Measurements from ENCODE around the gene MDH1B. TPM values are rescaled to one million over a fixed set of nuclear protein-coding genes. Genes with fewer than 3 reads are reported as not detected.

Gene MDH1B
- total RNA-seq, 1 experiment from 2014 or later, result 1.9 TPM

- Mint-ChIP-seq H3K36me3 (no peaks in the 10 kb centered on the region), H3K4me3 (no peak overlapping the region), H3K27ac (no peak overlapping the region), H3K27me3 (ENCODE audit: low read depth) (no peaks in the 10 kb centered on the region), H3K4me1 (no peaks in the 10 kb centered on the region), H3K9me3 (no peaks in the 10 kb centered on the region)
- ATAC-seq, result no peak
- no peak for DNase-seq (ENCODE audit: low spot score)
- no peak for TF ChIP-seq ZSCAN18 (CRISPR knock-in tag; IDR thresholded peaks at IDR 0.05)
- TF ChIP-seq NFE2L1 (CRISPR knock-in tag; IDR thresholded peaks at IDR 0.05), result no peak
- no peak for TF ChIP-seq ARID4B (CRISPR knock-in tag; IDR thresholded peaks at IDR 0.05; ENCODE audit: borderline replicate concordance)
- no peak for TF ChIP-seq FOXP1 (CRISPR knock-in tag; IDR thresholded peaks at IDR 0.05; ENCODE audit: borderline replicate concordance)
- no peak for TF ChIP-seq ESRRA (CRISPR knock-in tag; IDR thresholded peaks at IDR 0.05; ENCODE audit: borderline replicate concordance)
- no peak for TF ChIP-seq JUN (CRISPR knock-in tag; IDR thresholded peaks at IDR 0.05)
- TF ChIP-seq RELA (CRISPR knock-in tag; IDR thresholded peaks at IDR 0.05; ENCODE audit: borderline replicate concordance), result no peak
- TF ChIP-seq ZNF671 (CRISPR knock-in tag; IDR thresholded peaks at IDR 0.05), result no peak
- TF ChIP-seq FOXP4 (CRISPR knock-in tag; IDR thresholded peaks at IDR 0.05), result no peak
- no peak for TF ChIP-seq SMAD3 (CRISPR knock-in tag; IDR thresholded peaks at IDR 0.05; ENCODE audit: borderline replicate concordance)
- TF ChIP-seq ZNF232 (CRISPR knock-in tag; IDR thresholded peaks at IDR 0.05), result no peak
- TF ChIP-seq ETV6 (CRISPR knock-in tag; IDR thresholded peaks at IDR 0.05), result no peak
- TF ChIP-seq PREB (CRISPR knock-in tag; IDR thresholded peaks at IDR 0.05; ENCODE audit: borderline replicate concordance), result no peak
- TF ChIP-seq CTCF (IDR thresholded peaks at IDR 0.05), result no peak
- TF ChIP-seq ELF4 (CRISPR knock-in tag; IDR thresholded peaks at IDR 0.05; ENCODE audit: low read depth), result no peak
- TF ChIP-seq SOX15 (CRISPR knock-in tag; IDR thresholded peaks at IDR 0.05), result no peak
- no peak for TF ChIP-seq SP1 (CRISPR knock-in tag; conservative IDR thresholded peaks at IDR 0.05)
- ChIA-PET POLR2A (no interaction called here), CTCF (no interaction called here)
Measured at GRCh38 chr2:206688990-206689389, 76.1 kb downstream of the MDH1B start.
